ENCODE data around the gene GLIS2.

GLIS2 gene

GRCh38 chr16:4297480-4297879 is 18.4 kb upstream of the GLIS2 start:
- DNase-seq (ENCODE audit: low read depth in 2 of 2) = no peak

GRCh38 chr16:4298761-4299522 is 16.9 kb upstream of the GLIS2 start:
- DNase-seq (ENCODE audit: low read depth in 2 of 2) = no peak

GRCh38 chr16:4301177-4301576 is 14.7 kb upstream of the GLIS2 start:
- no peak for DNase-seq (ENCODE audit: low read depth in 2 of 2)

GRCh38 chr16:4301968-4302367 is 13.9 kb upstream of the GLIS2 start:
- DNase-seq (ENCODE audit: low read depth in 2 of 2) = no peak

GRCh38 chr16:4303973-4304372 is 11.9 kb upstream of the GLIS2 start:
- DNase-seq (ENCODE audit: low read depth in 2 of 2) = no peak

GRCh38 chr16:4306470-4307214 is 9.2 kb upstream of the GLIS2 start:
- no peak for DNase-seq (ENCODE audit: low read depth in 2 of 2)

GRCh38 chr16:4307215-4308037 is 8.4 kb upstream of the GLIS2 start:
- DNase-seq (ENCODE audit: low read depth in 2 of 2) = peak; percentile 93 to 96

- DNase-seq (ENCODE audit: low read depth in 2 of 2) = no peak
Measured at GRCh38 chr16:4309102-4309832, 6.6 kb upstream of the GLIS2 start.

GRCh38 chr16:4309833-4310266 is 6.0 kb upstream of the GLIS2 start:
- DNase-seq (ENCODE audit: low read depth in 2 of 2) = peak in 1 of 2 donors; percentile 39

- no peak for DNase-seq (ENCODE audit: low read depth in 2 of 2)
Measured at GRCh38 chr16:4313563-4314531, 2.0 kb upstream of the GLIS2 start.

GRCh38 chr16:4314532-4315185 is 1.2 kb upstream of the GLIS2 start:
- DNase-seq (ENCODE audit: low read depth in 2 of 2) = no peak

- no peak for DNase-seq (ENCODE audit: low read depth in 2 of 2)
Measured at GRCh38 chr16:4316108-4316863, 419 bp downstream of the GLIS2 start.

GRCh38 chr16:4316864-4317531 is 1.1 kb downstream of the GLIS2 start:
- DNase-seq (ENCODE audit: low read depth in 2 of 2) = no peak

- no peak for DNase-seq (ENCODE audit: low read depth in 2 of 2)
Measured at GRCh38 chr16:4317532-4318450, 1.9 kb downstream of the GLIS2 start.

GRCh38 chr16:4318451-4318910 is 2.6 kb downstream of the GLIS2 start:
- DNase-seq (ENCODE audit: low read depth in 2 of 2) = no peak

- DNase-seq (ENCODE audit: low read depth in 2 of 2) = no peak
Measured at GRCh38 chr16:4318967-4319366, 3.1 kb downstream of the GLIS2 start.
